Forelimb muscle (tissue), 1 donor: ENCODE measurements around the gene GALK2. TPM values are rescaled to one million over a fixed set of nuclear protein-coding genes. Genes with fewer than 3 reads are reported as not detected.
"Not testable (repeated sequence)": the region's sequence is repeated elsewhere in the genome, so short reads cannot be mapped to it uniquely, and the experiment has no call there.

Source experiments
- DNase-seq: peaks from one replicate; pipeline ENCODE4 v3.0.0-alpha.2; 2013; ENCODE audit warnings: low read depth
- polyA plus RNA-seq: library from polyadenylated mRNA; unstranded; fragments of 120-200 nt; gene quantifications from one replicate; pipeline ENCODE4 v1.2.1, GENCODE V29; 2013; ENCODE audit not compliant: insufficient read length

The GALK2 gene
- polyA plus RNA-seq, 1 donor, result 14.8 TPM

- no peak for DNase-seq
These were observed 5.2 kb upstream of the GALK2 start for GRCh38 chr15:49164865-49165264.

GRCh38 chr15:49168016-49168415 lies 2.0 kb upstream of the GALK2 start:
- no peak for DNase-seq

DNA sequence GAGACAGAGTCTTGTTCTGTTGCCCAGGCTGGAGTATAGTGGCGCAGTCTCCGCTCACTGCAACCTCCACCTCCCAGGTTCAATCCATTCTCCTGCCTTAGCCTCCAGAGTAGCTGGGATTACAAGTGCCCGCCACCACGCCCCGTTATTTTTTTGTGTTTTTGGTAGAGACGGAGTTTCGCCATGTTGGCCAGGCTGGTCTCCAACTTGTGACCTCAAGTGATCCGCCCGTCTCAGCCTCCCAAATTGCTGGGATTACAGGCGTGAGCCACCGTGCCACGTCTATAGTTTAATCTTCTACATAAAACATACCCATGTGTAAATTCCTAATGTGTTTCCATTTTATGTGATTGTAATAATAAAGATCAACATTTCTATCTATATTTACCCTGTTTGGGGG lies 1.7 kb downstream of the GALK2 start:
- DNase-seq, result no peak

- DNase-seq, result no peak
These were observed 4.9 kb downstream of the GALK2 start for GRCh38 chr15:49174902-49175301.

- DNase-seq, result not testable (repeated sequence)
These were observed 5.7 kb downstream of the GALK2 start for GRCh38 chr15:49175582-49176397.

GRCh38 chr15:49178497-49178896 lies 8.4 kb downstream of the GALK2 start:
- no peak for DNase-seq

DNA sequence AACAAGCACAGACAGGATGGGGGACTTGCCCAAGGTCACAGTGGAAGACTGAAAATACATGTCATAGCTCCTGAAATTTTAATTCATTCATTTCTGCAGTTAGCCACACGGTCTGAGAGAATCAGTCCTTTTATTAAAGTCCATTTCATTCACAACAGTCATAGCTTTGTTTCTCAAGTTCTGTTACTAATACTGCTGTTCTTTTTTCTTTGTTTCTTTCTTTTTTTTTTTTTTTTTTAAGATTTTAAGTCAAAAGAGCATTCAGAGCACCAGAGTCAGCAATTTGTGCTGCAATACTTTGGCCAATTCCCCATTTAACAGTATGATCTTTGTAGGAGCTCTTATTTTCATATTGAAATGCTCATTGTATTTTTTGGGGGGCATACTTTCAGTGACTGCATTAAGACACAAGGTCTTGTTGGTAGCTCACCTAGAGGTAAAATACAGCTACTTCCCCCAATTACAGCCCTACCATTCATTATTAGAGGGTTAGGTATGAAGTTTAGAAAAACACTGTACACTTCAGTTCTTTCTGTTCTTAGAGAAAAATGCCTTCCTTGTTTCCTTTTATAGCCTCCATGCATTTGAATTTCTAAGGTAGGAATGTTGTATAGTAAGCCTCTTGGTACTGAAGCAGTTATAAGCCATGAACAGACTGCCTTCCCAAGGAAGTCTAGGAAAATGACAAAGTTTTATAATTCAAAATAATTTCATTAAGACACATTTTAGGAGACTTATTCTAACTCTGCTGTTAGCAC lies 9.6 kb downstream of the GALK2 start:
- DNase-seq, result no peak

DNA sequence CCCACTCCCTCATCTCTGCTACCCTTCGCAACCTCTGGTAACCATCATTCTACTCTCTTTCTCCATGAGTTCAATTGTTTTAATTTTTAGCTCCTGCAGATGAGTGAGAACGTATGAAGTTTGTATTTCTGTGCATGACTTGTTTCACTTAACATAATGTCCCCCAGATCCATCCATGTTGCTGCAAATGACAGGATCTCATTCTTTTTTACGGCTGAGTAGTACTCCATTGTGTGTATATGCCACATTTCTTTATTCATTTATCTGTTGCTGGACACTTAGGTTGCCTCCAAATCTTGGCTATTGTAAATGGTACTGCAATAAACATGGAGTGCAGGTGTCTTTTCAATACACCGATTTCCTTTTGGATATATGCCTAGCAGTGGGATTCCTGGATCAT lies 12.1 kb downstream of the GALK2 start:
- DNase-seq, result no peak

DNA sequence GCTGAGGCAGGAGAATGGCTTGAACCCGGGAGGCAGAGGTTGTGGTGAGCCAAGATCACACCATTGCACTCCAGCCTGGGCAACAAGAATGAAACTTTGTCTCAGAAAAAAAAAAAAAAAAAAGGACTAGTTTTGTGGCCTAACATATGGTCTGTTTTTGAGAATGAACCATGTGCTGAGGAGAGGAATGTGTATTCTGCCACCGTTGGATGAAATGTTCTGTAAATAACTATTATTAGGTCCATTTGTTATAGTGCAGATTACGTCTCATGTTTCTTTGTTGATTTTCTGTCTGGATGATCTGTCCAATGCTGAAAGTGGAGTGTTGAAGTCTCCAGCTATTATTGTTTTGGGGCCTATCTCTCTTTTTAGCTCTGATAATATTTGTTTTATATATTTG lies 13.7 kb downstream of the GALK2 start:
- DNase-seq, result not testable (repeated sequence)

- DNase-seq, result no peak
These were observed 15.4 kb downstream of the GALK2 start for GRCh38 chr15:49185473-49185872.

DNA sequence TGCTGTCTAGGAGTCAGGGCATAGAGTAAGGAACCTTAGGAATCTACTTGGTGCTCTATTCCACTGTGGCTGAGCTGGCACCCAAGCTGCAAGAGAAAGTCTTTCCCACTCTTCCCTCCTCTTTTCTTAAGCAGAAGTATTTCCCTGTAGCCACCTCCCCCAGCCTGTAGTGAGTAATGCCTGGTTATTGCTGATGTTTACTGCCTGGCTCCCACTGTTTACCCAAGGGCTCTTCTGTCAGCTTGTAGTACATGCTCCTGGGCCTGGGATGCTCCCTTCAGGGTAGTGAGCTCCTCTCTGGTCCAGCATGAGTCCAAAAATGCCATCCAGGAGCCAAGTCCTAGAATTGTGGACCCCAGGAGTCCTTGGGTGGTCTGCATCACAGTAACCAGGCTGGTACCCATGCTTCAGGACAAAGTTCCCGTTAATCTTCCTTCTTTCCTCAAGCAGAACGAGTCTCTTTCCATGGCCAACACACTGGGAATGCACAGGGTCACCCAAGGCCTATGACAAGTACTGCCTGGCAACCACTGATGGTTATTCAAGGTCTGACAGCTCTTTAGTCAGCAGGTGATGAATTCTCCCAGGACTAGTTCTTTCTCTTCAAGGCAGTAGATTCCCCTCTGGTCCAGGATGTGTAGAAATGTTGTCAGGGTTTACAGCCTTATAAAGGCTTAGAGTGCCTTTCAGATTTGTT lies 17.6 kb downstream of the GALK2 start:
- DNase-seq, result no peak

DNA sequence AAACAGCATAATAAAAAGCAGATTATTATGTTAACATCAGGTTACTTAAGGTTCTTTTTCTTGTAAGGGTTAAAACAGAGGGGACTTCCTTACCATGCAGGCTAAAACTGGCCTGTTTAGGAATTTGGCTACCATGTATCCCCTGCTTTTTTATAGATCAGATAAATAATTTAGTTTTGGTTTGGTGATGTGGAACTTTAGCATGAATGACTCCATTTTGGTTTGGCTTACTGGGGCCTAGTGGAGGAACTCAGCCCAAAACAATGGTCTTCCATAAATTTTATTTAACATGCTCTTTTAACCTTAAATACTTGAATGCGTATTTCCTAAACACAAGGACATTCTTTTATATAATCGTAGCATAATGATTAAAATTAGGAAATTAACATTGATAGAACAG lies 18.9 kb downstream of the GALK2 start:
- no peak for DNase-seq

GRCh38 chr15:49189631-49190030 lies 19.6 kb downstream of the GALK2 start:
- DNase-seq, result no peak

GRCh38 chr15:49190586-49190985 lies 20.5 kb downstream of the GALK2 start:
- no peak for DNase-seq

GRCh38 chr15:49191892-49192291 lies 21.8 kb downstream of the GALK2 start:
- DNase-seq, result no peak

DNA sequence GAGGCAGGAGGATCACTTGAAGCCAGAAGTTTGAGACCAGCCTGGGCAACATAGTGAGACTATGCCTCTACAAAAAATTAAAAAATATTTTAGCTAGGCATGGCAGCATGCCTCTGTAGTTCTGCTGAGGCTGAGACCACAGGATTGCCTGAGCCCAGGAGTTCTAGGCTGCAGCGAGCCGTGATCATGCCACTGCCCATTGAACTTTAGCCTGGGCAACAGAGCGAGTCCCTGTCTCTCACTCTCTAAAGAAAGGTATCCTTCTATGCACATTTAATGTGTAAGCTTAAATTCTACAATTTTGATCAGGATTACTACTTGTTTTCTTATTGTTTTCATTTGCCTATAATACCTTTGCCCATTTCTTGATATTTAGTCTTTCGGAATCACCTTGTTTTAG lies 26.8 kb downstream of the GALK2 start:
- DNase-seq, result no peak

- DNase-seq, result no peak
These were observed 29.6 kb downstream of the GALK2 start for GRCh38 chr15:49199666-49200065.

GRCh38 chr15:49200347-49200746 lies 30.3 kb downstream of the GALK2 start:
- no peak for DNase-seq

DNA sequence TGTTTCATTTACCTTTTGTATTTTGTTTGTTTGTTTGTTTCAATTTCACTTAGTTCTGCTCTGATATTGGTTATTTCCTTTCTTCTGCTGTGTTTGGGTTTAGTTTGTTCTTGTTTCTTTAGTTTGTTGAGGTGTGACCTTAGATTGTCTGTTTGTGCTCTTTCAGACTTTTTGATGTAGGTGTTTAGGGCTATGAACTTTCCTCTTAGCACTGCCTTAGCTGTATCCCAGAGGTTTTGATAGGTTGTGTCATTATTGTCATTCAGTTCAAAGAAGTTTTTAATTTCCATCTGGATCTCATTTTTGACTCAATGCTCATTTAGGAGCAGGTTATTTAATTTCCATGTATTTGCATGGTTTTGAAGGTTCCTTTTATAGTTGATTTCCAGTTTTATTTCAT lies 38.1 kb downstream of the GALK2 start:
- DNase-seq, result not testable (repeated sequence)

- no peak for DNase-seq
These were observed 42.9 kb downstream of the GALK2 start for GRCh38 chr15:49212897-49213296.

GRCh38 chr15:49215768-49216739 lies 46.0 kb downstream of the GALK2 start:
- DNase-seq, result no peak
